ENCODE measurements around the gene ATP6V0D1. TPM values are rescaled to one million over a fixed set of nuclear protein-coding genes. Genes with fewer than 3 reads are reported as not detected.

The ATP6V0D1 gene
- total RNA-seq, 1 donor from 2014 or later: 49.6 TPM

- no peak for DNase-seq
These were observed 88.5 kb downstream of the ATP6V0D1 start for GRCh38 chr16:67392301-67393059.

- DNase-seq: no peak
These were observed 89.3 kb downstream of the ATP6V0D1 start for GRCh38 chr16:67391424-67392300.

GRCh38 chr16:67390816-67391423, 90.0 kb downstream of the ATP6V0D1 start:
- DNase-seq: no peak

- DNase-seq: no peak
These were observed 90.8 kb downstream of the ATP6V0D1 start for GRCh38 chr16:67389911-67390815.

GRCh38 chr16:67388591-67388990, 92.4 kb downstream of the ATP6V0D1 start:
- DNase-seq: no peak

- no peak for DNase-seq
These were observed 92.8 kb downstream of the ATP6V0D1 start for GRCh38 chr16:67388191-67388590.

Small RNAs within 50 kb of the gene (small RNA-seq; reads per million reads assigned to genes)
- not detected for gene RNU1-123P (ENCODE audit: low replicate concordance)

Other genes starting within 250 kb of the ATP6V0D1 start
- 8.0 TPM for gene FHOD1, start 233.7 kb downstream of the ATP6V0D1 start, total RNA-seq
- 0.79 TPM for gene SLC9A5, start 232.2 kb downstream of the ATP6V0D1 start, total RNA-seq
- 16.1 TPM for gene PLEKHG4, start 201.6 kb downstream of the ATP6V0D1 start, total RNA-seq
- 0.20 TPM for gene KCTD19, start 154.4 kb downstream of the ATP6V0D1 start, total RNA-seq
- gene LRRC36, start 154.3 kb downstream of the ATP6V0D1 start, total RNA-seq: 0.20 TPM
- gene TPPP3, start 87.7 kb downstream of the ATP6V0D1 start, total RNA-seq: 22.6 TPM
- 7.0 TPM for gene ZDHHC1, start 64.7 kb downstream of the ATP6V0D1 start, total RNA-seq
- 7.5 TPM for gene HSD11B2, start 50.0 kb downstream of the ATP6V0D1 start, total RNA-seq
- gene AGRP, start 2.4 kb upstream of the ATP6V0D1 start, total RNA-seq: not detected
- 19.1 TPM for gene RIPOR1, start 47.7 kb upstream of the ATP6V0D1 start, total RNA-seq
- gene CTCF, start 81.4 kb upstream of the ATP6V0D1 start, total RNA-seq: 36.4 TPM
- gene CARMIL2, start 164.0 kb upstream of the ATP6V0D1 start, total RNA-seq: 0.39 TPM
- gene ACD, start 179.1 kb upstream of the ATP6V0D1 start, total RNA-seq: 6.6 TPM
- gene PARD6A, start 179.8 kb upstream of the ATP6V0D1 start, total RNA-seq: 0.69 TPM
- gene ENKD1, start 185.6 kb upstream of the ATP6V0D1 start, total RNA-seq: 9.1 TPM
- 1.8 TPM for gene C16orf86, start 185.7 kb upstream of the ATP6V0D1 start, total RNA-seq
- gene GFOD2, start 238.2 kb upstream of the ATP6V0D1 start, total RNA-seq: 14.1 TPM

Data from skin of body (tissue), 3 donors.